Heart left ventricle (tissue), 16 donors: ENCODE data around the gene TATDN2. TPM values are rescaled to one million over a fixed set of nuclear protein-coding genes. Genes with fewer than 3 reads are reported as not detected.
A peak's percentile ranks its signal among the peaks of the same experiment; 100 is the strongest.

Experiments
- ATAC-seq, 4 donors: fragments of 200-7000 bp; cut with Tn5 transposase; one replicate each; pipeline ENCODE4 v1.9.1; 2020 to 2022; ENCODE audit warnings: moderate library complexity in 4 of 4, mild to moderate bottlenecking in 3 of 4, moderate number of reproducible peaks in 1 of 4
- DNase-seq, 5 donors: peaks; one replicate each; pipeline ENCODE4 v3.0.0-alpha.2; 2020
- H3K27ac ChIP-seq, 12 donors: fragments of 200-600 bp; sonication (generic) in 4 of 12; one replicate each; pipeline versions ENCODE4 v1.5.0 to v1.8.0; 2016 to 2022; ENCODE audit warnings: mild to moderate bottlenecking in 2 of 12
- H3K27me3 ChIP-seq, 9 donors: fragments of 200-600 bp; sonication (generic) in 2 of 9; one replicate each; pipeline versions ENCODE4 v1.5.1 to v1.8.0; 2016 to 2022; ENCODE audit warnings: mild to moderate bottlenecking in 3 of 9
- H3K36me3 ChIP-seq, 9 donors: fragments of 200-600 bp; sonication (generic) in 2 of 9; one replicate each; pipeline versions ENCODE4 v1.5.0 to v1.8.0; 2018 to 2022; ENCODE audit warnings: mild to moderate bottlenecking in 2 of 9
- H3K4me1 ChIP-seq, 12 donors: fragments of 200-600 bp; sonication (generic) in 4 of 12; one replicate each; pipeline versions ENCODE4 v1.5.0 to v1.8.0; 2016 to 2022; ENCODE audit warnings: mild to moderate bottlenecking in 3 of 12
- H3K4me3 ChIP-seq, 12 donors: fragments of 200-600 bp; sonication (generic) in 4 of 12; one replicate each; pipeline versions ENCODE4 v1.5.0 to v1.8.0; 2017 to 2022; ENCODE audit warnings: mild to moderate bottlenecking in 9 of 12, moderate library complexity in 4 of 12
- H3K9me3 ChIP-seq, 12 donors: fragments of 200-600 bp; sonication (generic) in 4 of 12; one replicate each; pipeline versions ENCODE4 v1.5.0 to v1.8.0; 2016 to 2022; ENCODE audit warnings: mild to moderate bottlenecking in 1 of 12
- POLR2A ChIP-seq, 2 donors: fragments of 450-650 bp; IDR thresholded peaks; one replicate each; pipeline ENCODE4 v1.6.1; 2017; ENCODE audit warnings: antibody characterized with exemption in 2 of 2, mild to moderate bottlenecking in 2 of 2, moderate library complexity in 2 of 2
- WGBS, 4 donors: extraction: QIAGEN DNeasy Blood & Tissue Kit in 2 of 4; methylation state at CpG; one replicate each; pipeline versions ENCODE4 v1.1.5 to v1.1.7; 2013 to 2018; 5-methylcytosine and 5-hydroxymethylcytosine counted together
- intact Hi-C, 10 donors: fragments of 100-400 bp; cut with DNase I; formaldehyde crosslinking; loops; one replicate each; pipeline versions ENCODE4 v1.11.1 to v1.14.2; 2022
- polyA plus RNA-seq, 2 donors: library from polyadenylated mRNA; stranded (reverse); fragments of 200-250 nt; gene quantifications; one replicate each; pipeline ENCODE4 v1.2.3, GENCODE V29; 2013
- total RNA-seq, 9 donors: library from RNA; depleted of rRNA in 2 of 9; stranded (reverse); fragments of >200 nt in 2 of 9; fragmentation: NEBNext Ultra II Directional in 3 of 9; extraction: Animal tissue kit (Norgen Biotek cat#: 25700) in 3 of 9; gene quantifications; one replicate each; pipeline versions ENCODE4 v1.1.0 to v1.2.4, GENCODE V29; 2016 to 2023
- TF ChIP-seq, protein P1 (sequence below), 12 donors: fragments of 200-600 bp; sonication (generic) in 4 of 12; IDR thresholded peaks; one replicate each; pipeline versions ENCODE4 v1.5.0 to v1.8.0; 2018 to 2022; ENCODE audit warnings: antibody characterized with exemption in 12 of 12, mild to moderate bottlenecking in 5 of 12
- donor health status: ischemic (EF 13 %, LVEDD 7.1; RV severe dilation, severe dysfunction).
- donor health status: healthy with polysubstance abuse.
- donor health status: DM: no; HTN: yes; CAD: no.
- donor health status: DM: no; HTN: no; CAD: no.
- donor health status: ischemic (EF 25% LVEDD 6.9; RV normal size, moderate dysfunction).
- donor health status: ischemic (EF 25% LVEDD 5.7; RV mildly dilated, moderate dysfunction).
- donor health status: healthy.
- donor health status: DM: yes; HTN: yes; CAD: no.
- donor health status: ischemic (EF 35%, LVEDD 5.7; RV mildly dilated, moderate dysfunction).
- donor health status: nonischemic (EF 11% LVEDD 7.7; RV severe dilation, severe dysfunction).
- donor health status: DM: yes; HTN: yes; CAD: no.
- donor health status: PGD.
- donor health status: ischemic (EF 29% LVEDD 5.4; RV normal size, mild dysfunction).
- donor health status: nonischemic (EF 23%, LVEDD 6.1; RV moderate dilation, normal function).

Gene TATDN2
- total and polyA plus RNA-seq, 11 donors = 8.6 to 31.6 (median 16.8) TPM

DNA sequence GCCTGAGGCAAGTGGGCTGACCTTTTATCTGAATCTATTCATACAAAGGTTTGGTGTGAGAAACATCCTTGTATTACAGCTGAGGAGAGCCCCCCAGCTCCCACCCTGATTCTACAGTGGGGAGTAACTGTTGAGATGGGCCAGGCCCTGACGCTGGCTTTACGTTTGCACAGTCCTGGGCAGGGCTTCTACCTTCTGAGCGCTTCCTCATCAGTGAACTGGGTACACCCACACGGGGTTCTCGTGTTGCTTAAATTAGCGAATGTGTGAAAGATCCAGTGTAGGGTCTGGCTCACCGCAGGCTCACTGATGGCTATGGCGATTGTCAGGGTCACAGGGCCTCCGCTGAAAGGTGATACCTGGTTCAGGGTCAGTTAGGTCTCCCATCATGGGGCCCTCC, 51.8 kb downstream of the TATDN2 start:
- 89 to 92% (median 91%) methylated on average over 6 to 9 of the region's 9 CpGs for WGBS, 4 donors
- intact Hi-C loops = no loop called here
- H3K4me3 ChIP-seq = no peak overlapping the region
- DNase-seq (no peak), ATAC-seq (no peak)
- no peaks in the 10 kb centered on the region for H3K27me3 ChIP-seq
- no peaks in the 10 kb centered on the region for H3K4me1 ChIP-seq
- H3K27ac ChIP-seq = no peak overlapping the region
- no peaks in the 10 kb centered on the region for H3K9me3 ChIP-seq
- peaks cover 4 to 85% (median 78%) of the 10 kb centered on the region in 9 donors for H3K36me3 ChIP-seq
- TF ChIP-seq POLR2A (IDR thresholded peaks at IDR 0.05) = no peak
- TF ChIP-seq, protein P1, sequence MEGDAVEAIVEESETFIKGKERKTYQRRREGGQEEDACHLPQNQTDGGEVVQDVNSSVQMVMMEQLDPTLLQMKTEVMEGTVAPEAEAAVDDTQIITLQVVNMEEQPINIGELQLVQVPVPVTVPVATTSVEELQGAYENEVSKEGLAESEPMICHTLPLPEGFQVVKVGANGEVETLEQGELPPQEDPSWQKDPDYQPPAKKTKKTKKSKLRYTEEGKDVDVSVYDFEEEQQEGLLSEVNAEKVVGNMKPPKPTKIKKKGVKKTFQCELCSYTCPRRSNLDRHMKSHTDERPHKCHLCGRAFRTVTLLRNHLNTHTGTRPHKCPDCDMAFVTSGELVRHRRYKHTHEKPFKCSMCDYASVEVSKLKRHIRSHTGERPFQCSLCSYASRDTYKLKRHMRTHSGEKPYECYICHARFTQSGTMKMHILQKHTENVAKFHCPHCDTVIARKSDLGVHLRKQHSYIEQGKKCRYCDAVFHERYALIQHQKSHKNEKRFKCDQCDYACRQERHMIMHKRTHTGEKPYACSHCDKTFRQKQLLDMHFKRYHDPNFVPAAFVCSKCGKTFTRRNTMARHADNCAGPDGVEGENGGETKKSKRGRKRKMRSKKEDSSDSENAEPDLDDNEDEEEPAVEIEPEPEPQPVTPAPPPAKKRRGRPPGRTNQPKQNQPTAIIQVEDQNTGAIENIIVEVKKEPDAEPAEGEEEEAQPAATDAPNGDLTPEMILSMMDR (IDR thresholded peaks at IDR 0.05) = no peak

DNA sequence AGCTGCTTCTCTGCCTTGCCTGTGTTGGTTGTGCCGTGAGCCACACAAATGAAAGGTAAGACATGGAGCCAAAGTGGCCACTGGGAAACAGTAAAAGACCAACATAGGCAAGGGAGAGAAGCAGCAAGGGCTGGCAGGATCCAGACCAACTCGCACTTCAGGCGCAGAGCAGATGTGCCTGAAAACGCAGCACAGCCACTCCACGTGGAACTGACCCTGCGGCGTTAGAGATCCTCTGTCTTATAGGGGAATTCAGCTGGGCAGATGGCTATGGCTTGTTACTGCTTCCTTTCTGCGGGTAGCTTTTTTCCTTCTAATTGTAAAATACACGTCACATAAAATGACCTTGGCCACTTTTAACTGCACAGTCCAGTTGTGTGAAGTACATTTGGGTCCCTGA, 54.8 kb downstream of the TATDN2 start:
- Histone ChIP-seq H3K36me3 (peaks cover 4 to 97% (median 92%) of the 10 kb centered on the region in 9 donors), H3K27ac (no peak overlapping the region), H3K9me3 (no peaks in the 10 kb centered on the region), H3K4me1 (no peaks in the 10 kb centered on the region), H3K27me3 (no peaks in the 10 kb centered on the region), H3K4me3 (no peak overlapping the region)
- ATAC-seq (no peak), DNase-seq (no peak)
- intact Hi-C loops = no loop called here
- WGBS, 4 donors = 87 to 93% (median 92%) methylated on average over 9 of the region's 9 CpGs
- no peak for TF ChIP-seq POLR2A (IDR thresholded peaks at IDR 0.05)
- TF ChIP-seq, protein P1 (IDR thresholded peaks at IDR 0.05) = no peak

DNA sequence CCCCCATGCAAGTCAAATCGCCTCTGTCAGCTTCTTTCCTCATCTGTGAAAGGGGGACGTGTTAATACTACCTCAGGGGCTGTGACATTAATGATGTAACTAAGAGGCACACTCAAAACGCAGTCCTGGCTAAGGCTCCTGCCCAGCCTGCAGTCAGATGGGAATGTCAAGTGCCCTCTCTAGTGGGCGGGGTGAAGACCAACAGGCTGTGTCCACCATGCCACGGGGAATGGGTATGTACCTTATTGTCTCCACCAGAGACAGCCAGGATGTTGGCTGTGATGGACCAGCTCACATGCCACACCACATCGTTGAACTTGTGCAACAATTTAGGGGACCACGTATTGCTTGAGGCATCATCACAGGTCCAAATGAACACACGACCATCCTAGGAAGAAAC, 55.5 kb downstream of the TATDN2 start:
- no peak for DNase-seq
- no peaks in the 10 kb centered on the region for H3K9me3 ChIP-seq
- H3K4me1 ChIP-seq = peaks cover 0 to under 1% (median 0%) of the 10 kb centered on the region in 12 donors
- no peak for TF ChIP-seq POLR2A (IDR thresholded peaks at IDR 0.05)
- TF ChIP-seq, protein P1 (IDR thresholded peaks at IDR 0.05) = no peak
- H3K36me3 ChIP-seq = peaks cover 4 to 100% (median 98%) of the 10 kb centered on the region in 9 donors
- peak in 1 of 4 donors; percentile 12 for ATAC-seq
- no peaks in the 10 kb centered on the region for H3K27me3 ChIP-seq
- no peak overlapping the region for H3K27ac ChIP-seq
- WGBS, 4 donors = 77 to 84% (median 81%) methylated on average over 7 to 8 of the region's 8 CpGs
- no peak overlapping the region for H3K4me3 ChIP-seq
- intact Hi-C loops = no loop called here

DNA sequence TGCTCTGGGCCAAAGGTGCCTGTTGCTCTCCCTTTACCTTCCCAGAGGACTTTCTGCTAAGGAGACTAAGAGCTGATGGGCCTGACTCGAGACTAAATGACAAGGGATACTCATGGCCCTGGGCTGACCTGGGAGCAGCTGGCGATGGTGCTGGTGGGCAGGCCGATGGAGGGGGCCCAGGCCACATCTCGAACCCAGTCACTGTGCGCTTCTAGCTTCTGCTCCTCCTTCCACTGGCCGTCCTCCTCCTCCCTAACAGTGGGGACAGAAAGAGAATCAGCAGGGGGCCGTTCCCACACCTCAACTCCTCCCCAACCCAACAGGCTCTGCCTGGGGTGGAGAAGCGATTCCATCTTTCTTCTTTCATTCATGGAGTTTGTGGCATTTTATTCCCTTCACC, 56.6 kb downstream of the TATDN2 start:
- no peak for TF ChIP-seq POLR2A (IDR thresholded peaks at IDR 0.05)
- TF ChIP-seq, protein P1 (IDR thresholded peaks at IDR 0.05) = no peak
- intact Hi-C loops = no loop called here
- H3K4me1 ChIP-seq = peaks cover 0 to 10% (median 0%) of the 10 kb centered on the region in 12 donors

More for the DNA sequence above, 56.6 kb downstream of the TATDN2 start:
- Histone ChIP-seq H3K4me3 (no peak overlapping the region), H3K36me3 (peaks cover 4 to 100% (median 97%) of the 10 kb centered on the region in 9 donors), H3K27me3 (no peaks in the 10 kb centered on the region), H3K9me3 (no peaks in the 10 kb centered on the region), H3K27ac (no peak overlapping the region)
- DNase-seq (no peak), ATAC-seq (no peak)
- WGBS, 4 donors = 91 to 94% (median 93%) methylated on average over 8 of the region's 8 CpGs
